HT1080 (cell line): Measurements from ENCODE around the gene SPTBN1. TPM values are rescaled to one million over a fixed set of nuclear protein-coding genes. Genes with fewer than 3 reads are reported as not detected.
A peak's percentile ranks its signal among the peaks of the same experiment; 100 is the strongest.

Experiments
- DNase-seq: peaks from one replicate; pipeline ENCODE4 v3.0.0-alpha.2; 2015; ENCODE audit warnings: low read depth
- total RNA-seq: library from RNA; depleted of rRNA; stranded (reverse); fragments of >200 nt; shearing (Covaris generic); gene quantifications from 2 replicates; pipeline ENCODE4 v1.2.3, GENCODE V29; 2014

SPTBN1 gene
- total RNA-seq, 1 experiment from 2014 or later = 89.9 TPM

DNA sequence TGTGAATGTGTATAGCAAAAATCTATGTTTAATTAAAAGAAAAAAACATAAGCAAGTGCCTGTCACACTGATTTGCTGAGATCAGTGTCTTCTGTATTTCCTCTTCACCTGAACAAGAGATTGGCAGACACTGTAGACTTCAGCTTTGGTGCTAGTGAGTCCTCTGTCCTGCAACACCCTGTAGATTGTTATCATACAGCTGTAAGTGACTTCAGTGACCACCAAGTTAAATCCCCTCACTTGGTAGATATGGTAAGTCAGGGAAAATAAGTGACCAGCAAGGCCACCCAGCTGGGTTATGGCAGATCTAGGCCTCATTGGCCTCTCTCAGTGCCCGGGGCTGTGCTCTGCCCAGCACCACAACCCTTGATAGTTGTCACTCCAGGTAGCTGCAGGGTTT is 147.7 kb downstream of the SPTBN1 start:
- DNase-seq = no peak

DNA sequence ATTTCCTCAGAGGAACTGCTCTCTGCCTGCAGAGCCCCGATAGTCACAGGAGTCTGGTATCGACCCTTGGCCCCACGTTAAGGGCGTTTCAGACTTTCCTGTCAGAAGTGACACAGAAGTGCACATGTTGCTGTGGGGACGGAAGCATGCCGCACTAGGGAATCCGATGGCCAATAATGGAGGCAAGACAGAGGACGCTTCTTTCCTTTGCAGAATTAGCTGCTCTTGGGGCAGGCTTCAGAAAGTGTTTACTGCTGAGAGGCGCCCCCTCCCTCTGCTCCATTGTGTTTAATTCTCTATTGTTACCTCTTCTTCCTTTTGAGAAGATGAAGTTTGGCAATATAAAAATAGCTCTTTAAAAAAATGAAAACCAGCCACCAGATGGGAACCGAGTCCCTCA is 148.7 kb downstream of the SPTBN1 start:
- DNase-seq = no peak

DNA sequence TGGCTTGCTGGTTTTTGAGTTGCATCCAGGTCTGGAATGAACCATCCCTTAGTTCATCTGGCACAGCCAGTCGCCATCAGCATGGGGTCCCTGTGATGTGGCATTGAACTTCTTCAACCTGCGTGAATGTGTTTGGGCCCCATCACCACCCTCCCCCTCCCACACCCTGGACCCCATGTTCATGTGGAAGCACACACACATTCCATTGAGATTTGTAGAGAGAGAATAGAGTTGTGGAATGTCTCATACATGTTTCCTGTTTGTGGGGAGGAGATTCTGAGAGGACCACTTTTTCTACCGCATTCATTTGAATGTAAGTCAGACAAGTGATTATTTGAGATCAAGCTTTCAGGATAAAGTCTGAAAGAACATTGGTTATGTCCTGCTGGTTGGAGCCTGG is 149.7 kb downstream of the SPTBN1 start:
- peak; percentile 61 for DNase-seq

DNA sequence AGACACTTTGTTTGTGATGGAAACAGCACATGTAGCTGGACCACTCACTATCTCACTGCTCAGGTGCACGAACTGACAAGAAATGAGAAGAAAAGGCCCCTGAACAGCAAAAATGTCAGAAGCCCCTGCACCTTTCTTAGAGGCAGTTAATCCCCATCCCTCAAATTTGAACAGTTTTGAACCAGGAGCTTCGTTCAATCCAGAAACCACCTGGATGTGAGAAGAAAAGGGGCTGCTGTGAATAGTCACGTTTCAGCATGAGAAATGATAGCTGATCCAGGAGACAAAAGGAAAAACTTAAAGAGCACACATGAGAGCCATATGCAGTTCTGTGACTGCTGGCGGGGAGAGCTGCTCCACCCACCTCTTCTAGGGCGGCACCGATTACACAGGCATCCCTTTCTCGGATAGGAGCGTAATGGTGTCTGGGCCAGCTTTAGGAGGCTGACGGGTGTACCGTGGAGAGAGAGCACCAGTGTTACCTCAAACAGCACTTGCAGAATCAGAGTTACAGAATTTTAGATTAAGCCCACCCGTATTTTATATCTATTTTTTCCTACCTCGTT is 150.3 kb downstream of the SPTBN1 start:
- DNase-seq = no peak

DNA sequence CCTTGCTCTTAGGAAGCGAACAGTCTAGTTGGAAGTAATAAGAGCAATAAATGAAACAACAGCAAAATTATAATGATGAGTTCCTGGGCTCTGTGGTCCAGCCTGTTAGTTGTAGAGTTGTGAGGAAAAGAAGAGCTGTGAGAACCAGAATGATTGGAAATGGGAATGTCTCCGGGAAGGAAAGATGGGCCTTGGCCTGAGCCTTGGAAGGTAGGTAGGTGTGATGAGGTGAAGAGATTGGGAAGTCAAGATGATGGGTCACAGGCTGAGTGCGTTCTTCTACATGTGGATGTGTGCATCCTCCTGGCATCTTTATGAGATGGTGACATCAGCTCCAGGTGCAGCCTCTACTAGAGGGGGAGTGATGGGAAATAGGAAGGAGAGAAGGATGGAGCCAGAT is 152.1 kb downstream of the SPTBN1 start:
- DNase-seq = no peak

DNA sequence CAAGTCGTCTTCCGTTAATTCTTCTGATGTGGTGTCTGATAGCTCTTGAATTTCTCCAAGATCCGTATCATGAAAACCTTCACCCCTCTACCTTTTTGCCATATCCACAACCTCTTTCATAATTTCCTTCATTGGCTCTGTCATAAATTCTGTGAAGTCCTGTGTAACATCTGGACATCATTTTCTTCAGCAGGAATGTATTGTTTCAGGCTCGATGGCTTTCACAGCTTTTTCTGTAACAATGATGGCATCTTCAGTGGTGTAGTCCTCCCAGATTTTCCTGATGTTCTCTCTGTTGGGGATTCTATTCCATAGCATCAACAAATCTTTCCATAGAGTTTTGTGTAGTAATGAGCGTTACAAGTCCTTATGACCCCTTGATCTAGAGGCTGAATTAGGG is 153.1 kb downstream of the SPTBN1 start:
- no peak for DNase-seq

DNA sequence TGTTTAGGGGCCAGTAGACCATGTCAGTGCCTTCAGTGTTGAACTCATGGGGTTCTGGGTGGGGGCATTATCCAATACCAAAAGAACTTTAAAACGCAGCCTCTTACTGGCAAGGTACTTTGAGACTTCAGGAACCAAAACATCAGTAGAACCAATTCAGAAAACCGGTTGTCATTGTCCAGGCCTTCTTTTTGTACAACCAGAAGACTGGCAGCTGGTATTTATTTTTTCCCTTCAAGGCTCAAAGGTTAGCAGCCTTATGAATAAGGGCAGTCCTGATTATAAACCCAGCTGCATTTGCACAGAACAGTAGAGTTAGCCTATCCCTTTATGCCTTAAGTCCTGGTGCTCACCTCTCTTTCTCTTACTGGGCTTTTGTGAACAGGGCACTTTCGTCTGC is 153.5 kb downstream of the SPTBN1 start:
- no peak for DNase-seq

DNA sequence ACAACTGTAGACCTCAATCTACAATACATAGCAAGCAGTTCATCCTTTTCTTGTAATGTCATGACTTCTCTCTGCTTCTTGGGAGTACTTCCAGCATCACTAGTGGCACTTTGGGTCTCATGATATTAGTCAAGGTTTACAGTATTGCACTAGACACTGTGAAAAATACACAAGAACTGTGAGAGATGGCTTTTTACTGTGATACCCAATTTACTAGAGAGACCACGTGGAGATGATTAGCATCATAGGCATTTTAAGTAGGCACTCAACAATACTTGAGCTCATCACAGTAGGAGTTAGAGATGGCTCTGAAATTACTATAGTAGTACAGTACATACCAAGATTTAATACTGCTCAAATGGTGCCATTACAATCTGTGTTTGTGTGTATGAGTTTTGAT is 154.6 kb downstream of the SPTBN1 start:
- no peak for DNase-seq

DNA sequence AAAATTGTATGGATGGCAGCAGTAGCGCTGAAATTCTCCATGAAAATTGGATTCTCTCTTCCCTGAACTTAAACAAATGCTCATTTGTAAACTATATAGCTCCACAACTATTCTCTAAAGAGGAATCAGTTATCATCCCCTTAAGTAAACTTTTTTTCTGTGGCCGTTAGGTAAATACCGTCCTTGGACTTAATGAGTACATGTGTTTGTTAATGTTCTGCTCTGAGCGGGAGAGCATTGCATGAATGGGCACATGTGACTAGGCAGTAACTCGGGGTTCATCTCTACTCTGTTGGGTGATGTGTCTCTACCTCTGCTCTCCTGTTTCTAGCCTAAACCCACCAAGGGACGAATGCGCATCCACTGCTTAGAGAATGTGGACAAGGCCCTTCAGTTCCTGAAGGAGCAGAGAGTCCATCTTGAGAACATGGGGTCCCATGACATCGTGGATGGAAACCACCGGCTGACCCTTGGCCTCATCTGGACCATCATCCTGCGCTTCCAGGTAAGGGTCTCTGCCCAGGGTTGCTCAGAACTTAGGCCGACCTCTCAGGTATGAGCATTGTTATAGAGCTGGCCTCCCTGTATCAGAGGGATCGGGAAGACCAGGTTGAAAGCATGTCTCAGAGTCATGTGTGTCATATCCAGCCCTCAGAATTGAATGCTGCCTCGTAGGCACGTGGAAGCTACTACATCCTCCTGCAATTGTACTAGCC is 155.9 kb downstream of the SPTBN1 start:
- no peak for DNase-seq

DNA sequence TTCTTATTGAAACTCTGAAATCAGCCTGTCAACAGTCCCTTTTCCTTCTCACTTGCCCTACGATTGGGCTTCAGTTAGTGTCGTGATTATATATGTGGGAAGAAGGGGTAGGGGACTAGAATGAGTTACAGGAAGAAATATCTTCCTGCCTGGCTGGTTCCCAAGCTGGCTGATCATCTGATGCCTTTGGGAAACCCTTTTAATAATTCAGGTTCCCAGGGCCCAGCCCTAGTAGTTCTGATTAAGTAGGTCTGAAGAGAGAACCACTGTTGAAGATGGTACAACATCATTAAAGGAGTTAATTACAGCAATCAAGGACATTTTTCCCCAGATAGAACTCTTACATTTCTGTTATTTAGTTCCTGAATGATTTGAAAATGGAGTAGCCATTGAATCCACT is 157.3 kb downstream of the SPTBN1 start:
- DNase-seq = peak; percentile 32

DNA sequence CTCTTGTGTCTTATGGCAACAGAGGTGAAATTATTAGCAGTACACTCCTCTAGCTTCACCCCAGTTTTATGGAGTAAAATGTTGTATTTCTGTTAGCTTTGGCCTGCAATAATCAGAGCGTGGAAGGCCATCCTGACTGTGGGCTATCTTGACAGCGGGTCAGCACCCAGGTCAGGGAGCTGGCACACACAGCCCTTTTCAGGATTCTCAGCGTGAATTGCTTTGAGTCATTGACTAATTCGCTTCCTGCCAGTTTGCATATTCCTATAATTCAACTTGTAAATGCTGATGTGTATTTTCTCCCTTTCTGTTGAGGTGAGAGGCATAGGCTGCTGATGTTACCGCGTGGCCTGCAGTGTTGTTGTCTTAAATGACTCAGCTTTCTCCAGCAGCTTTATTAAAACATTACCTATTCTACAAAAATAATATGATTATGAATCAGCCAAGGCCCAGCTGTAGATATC is 157.7 kb downstream of the SPTBN1 start:
- peak; percentile 73 for DNase-seq

DNA sequence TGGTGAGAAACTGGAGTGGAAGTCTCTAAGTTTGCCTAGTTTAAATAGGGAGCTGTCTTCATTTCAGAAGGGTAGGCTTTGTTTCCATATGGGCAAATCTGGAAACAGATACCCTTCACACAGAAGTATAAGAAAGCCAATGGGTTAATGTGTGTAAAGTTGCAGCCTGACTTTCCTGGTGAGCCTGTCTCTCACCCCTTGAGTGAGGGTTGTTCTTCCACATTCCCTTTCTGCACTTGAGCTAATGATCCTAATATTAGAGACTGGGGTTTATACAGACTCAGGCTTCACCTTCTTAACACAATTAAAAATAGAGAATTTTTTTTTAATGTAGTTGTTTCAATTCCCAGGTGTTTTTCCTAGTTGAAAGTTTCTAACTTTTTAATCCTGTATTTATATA is 158.7 kb downstream of the SPTBN1 start:
- DNase-seq = no peak

DNA sequence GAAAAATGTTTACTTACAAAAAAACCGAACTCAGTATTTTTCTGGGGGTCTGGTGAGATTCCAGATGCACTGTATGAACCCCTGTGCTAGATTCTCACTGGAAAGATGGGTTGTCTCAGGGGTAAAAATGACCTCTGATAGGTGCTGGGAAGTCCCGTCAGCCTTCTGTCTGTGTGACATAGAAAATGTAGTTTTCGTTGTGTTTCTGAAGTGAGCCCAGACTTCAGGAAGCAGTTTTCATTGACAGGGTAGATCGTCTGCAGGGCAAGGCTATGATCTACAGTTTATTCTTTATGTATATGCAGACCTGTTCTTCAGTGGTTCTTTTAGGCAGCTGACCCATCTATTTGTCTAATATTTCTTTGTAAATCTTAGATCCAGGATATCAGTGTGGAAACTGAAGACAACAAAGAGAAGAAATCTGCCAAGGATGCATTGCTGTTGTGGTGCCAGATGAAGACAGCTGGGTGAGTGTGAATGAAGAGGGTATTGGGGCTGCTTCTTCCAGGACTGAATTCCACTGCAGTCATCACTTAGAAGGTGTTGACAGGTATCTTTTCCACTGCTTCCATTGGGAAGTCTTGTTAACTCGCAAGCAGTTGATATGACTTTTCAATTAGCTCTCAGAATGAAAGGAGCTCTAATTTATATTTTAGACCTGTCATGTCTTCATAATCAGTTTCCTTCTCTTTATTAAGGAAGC is 159.9 kb downstream of the SPTBN1 start:
- no peak for DNase-seq

DNA sequence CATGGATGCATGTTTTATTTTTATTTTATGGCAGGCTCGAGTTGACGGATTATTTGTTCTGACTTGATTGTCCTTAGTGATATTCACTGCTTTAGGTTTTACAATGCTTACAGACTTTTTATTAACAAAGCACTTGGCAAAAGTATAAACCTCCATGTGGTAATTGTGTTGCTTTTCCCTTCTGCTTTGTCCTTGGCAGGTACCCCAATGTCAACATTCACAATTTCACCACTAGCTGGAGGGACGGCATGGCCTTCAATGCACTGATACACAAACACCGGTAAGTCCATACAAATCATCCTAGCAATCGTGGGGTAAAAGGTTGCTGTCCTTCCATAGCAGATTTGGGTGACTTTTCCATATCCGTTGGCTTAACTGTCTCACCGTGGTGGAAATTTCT is 161.3 kb downstream of the SPTBN1 start:
- DNase-seq = no peak

DNA sequence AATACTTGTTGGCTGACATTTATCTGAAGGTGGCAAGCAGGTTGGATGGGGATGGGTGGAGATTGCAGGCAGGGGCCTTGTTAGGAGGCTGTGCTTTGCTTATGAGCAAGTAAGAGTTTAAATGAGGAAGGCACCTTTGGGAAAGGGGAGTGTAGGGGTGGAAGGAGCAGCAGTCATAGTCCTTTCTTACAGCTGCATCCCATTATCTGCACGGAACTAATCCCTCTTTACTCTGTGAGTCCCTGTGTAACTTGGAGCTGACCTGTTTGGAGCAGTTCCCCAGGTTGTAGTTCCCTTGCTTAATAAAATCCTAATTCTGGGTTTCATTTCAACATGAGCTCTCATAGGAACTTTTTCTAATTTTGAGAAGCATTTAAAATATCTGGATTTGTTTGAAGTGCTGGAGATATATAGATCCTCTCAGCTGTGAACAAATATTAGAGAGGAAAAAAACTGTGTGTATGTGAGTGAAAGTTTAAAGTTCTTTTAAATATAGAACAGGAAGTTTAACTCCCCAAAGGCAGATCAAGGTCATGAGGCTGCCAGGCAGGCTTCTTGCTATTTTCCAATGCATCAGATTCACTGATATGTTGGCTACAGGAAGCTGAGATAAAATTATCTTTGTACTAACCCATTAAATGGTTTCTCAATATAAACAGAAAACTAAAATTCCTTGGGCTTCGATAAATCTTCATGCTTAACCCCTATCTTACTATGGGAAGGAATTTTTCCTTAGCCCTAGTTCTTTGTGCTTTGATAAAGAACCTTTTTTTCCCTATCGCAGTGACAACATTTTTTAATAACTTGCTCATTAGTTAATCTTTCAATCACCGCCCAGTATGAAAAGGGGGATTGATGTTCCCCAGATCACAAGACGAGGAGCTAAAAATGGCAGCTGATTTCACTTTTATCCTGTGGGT is 162.8 kb downstream of the SPTBN1 start:
- no peak for DNase-seq

DNA sequence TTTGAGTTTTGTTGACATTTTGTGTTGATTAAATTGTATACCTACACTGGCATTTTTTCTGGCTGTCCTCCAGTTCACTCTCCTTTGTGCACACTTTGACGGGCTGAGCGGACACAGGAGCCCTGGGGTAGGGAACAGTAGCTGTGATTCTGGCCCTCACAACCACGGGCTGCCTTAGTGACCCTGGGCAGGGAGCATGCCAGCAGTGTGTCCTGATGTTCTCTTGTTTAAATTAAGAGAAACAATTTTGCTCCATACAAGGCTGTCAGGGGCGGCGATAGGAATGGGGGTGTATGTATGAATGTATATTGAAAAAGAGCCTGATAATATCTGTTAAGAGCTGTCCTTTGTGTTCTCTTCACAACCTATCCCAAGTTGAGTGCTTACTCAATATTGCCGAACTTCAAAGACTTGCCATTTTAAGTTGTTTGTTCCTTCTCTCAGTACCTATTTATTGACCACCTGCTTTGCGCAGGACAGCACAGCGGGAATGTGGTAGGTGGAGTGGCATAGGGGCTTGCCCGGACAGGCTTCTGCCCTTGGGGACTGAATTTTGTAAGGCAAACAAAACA is 163.6 kb downstream of the SPTBN1 start:
- no peak for DNase-seq

DNA sequence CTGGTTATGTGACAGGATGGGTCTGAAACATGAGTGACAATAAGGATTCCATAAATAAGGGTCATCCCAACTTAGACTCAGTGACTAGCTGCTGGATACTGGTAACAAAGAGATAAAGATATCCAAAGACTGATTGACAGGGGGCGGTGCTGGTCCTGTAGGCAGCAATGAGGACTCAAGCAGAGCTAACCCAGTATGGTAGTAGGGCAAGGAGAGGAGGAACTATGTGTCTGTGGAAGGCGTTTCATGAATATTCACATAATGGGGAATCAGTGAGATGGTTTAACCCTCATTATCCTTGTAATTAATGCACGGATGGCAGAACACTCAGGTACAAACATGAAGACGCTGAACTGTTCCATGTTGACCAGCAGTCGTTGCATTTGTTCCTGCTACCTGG is 164.8 kb downstream of the SPTBN1 start:
- no peak for DNase-seq

DNA sequence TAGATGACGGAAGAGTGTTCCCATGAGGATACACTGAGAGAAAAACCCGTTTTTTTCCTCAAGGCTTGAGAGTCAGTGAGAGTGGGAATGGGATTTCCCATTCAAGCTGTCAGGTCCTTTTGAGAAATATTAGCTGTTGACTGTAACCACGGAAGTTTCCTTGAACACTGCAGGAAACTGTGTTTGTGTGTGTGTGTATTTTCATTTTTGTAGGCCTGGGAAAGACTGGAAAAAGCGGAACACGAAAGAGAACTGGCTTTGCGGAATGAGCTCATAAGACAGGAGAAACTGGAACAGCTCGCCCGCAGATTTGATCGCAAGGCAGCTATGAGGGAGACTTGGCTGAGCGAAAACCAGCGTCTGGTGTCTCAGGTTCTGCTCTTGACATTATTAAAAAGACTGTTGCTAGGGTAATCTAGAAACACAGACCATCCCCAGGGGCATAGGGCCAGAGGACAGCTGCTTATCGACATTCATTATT is 168.5 kb downstream of the SPTBN1 start:
- DNase-seq = no peak

DNA sequence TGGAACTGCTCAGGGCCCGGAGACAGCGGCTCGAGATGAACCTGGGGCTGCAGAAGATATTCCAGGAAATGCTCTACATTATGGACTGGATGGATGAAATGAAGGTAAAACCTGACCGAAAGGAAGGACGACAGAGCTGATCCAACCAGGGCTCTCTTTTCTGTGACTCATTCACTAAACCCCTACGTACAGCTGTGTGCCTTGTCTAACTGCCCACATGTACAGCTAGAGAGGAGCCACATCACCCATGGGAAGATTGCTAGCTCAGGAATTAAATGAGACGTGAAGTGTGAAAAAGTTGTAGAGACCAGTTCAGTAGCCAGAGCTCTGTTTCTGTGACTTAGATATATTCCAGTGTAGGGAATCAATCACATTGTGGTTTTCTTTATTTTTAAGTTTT is 170.0 kb downstream of the SPTBN1 start:
- DNase-seq = no peak

DNA sequence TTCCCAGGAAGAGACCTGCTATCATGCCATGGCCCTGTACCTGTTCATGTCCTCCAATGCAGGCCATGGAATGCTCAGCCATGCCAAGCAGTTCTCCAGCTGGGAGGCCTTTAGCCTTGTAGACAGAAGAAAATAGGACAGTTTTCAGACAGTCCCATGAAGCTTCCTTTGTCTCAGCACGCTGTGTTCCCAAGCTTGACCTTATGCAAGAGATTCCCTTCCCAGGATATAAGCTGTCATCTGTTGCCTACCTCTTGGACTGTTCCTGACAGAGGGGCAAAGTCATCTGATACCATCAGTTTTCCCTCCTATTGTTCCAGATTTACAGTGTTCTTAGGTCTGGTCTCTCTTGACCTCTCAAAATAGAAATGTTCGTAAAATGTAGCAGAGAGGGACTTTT is 170.8 kb downstream of the SPTBN1 start:
- DNase-seq = no peak

DNA sequence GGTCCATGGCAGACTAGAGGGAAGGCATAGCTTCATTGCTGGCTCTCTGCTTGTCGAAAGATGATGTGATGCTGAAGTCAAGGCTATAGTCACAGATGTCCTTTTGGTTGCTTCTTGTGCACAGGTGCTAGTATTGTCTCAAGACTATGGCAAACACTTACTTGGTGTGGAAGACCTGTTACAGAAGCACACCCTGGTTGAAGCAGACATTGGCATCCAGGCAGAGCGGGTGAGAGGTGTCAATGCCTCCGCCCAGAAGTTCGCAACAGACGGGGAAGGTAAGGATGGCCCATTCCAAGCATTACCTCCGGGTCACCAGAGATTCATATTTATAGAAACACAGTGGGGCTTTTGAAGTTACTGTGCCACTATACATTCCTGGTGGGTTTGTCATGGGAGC is 171.8 kb downstream of the SPTBN1 start:
- no peak for DNase-seq
